NCI-H2081 treated with DMSO at 0.1 percent for 48 hours (cell line): ENCODE results near the gene CYP2F1.
"Not testable (repeated sequence)": the region's sequence is repeated elsewhere in the genome, so short reads cannot be mapped to it uniquely, and the experiment has no call there.

Experiments
- DNase-seq: peaks from one replicate; lab custom pipeline; 2025; lab: John Stamatoyannopoulos, UW

The CYP2F1 gene

DNA sequence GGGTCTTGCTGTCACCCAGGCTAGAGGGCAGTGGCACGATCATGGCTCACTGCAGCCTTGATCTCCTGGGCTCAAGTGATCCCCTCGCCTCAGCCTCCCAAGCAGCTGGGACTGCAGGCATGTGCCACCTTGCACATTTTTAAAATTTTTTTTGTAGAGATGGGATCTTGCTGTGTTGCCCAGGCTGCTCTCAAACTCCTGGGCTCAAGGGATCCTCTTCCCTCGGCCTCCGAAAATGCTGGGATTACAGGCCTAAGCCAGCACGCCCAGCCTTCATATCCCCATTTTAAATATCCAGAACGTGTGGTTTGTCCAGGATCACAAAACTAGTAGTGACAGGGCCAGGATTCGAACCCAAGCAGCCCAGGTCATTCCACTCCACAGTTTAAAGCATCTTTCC, 13.1 kb downstream of the CYP2F1 start:
- not testable (repeated sequence) for DNase-seq

DNA sequence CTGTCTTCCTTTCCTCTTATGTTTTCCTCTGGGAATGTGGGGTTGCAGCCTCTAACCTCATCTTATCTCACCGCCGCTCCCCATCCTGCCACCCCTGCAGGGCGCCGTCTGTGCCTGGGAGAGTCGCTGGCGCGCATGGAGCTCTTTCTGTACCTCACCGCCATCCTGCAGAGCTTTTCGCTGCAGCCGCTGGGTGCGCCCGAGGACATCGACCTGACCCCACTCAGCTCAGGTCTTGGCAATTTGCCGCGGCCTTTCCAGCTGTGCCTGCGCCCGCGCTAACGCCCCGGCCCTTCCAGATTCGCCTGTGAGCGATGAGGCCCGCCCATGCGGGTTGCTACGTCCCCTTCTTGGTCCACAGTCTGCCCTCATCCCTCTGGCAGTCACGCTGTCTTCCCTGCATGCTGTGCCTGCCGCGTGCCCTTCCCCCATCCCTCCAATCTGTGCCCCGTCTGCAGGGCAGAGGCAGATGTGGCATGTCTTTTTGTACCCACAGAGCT, 13.6 kb downstream of the CYP2F1 start:
- DNase-seq: not testable (repeated sequence)

DNA sequence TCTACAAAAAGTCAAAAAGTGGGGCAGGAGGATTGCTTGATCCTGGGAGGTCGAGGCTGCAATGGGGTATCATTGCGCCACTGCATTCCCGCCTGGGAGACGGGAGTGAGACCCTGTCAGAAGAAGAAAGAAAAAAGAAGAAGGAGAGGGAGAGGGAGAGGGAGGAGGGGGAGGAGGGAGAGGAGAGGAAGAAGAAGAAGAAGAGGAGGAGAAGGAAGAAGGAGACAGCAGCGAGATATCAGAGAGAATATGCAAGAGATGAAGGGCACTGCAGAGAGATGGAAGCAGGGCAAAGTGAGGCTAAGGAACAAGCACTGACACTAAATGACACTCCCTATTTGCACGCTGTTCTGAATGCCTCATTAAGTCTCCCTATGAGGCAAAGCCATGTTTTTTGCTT, 14.5 kb downstream of the CYP2F1 start:
- DNase-seq: no peak

DNA sequence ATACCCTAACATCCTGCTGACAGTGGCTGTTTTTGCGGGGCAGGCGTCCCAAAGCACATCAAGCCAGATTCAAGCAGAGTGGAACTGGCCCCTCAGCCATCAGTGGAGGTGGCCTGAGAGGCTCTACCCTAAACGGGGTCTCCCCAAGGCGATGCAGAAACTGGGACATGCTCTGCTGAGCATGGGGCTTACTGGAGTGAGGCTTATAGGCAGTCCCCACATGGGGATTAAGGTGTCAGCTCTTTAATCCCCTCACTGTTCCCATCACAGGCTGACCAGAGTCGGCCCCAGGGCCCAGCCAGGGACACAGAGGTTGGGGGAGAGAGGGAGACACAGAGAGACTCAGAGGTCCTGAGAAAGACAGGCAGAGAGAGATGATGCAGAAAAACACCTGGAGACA, 17.0 kb downstream of the CYP2F1 start:
- no peak for DNase-seq

DNA sequence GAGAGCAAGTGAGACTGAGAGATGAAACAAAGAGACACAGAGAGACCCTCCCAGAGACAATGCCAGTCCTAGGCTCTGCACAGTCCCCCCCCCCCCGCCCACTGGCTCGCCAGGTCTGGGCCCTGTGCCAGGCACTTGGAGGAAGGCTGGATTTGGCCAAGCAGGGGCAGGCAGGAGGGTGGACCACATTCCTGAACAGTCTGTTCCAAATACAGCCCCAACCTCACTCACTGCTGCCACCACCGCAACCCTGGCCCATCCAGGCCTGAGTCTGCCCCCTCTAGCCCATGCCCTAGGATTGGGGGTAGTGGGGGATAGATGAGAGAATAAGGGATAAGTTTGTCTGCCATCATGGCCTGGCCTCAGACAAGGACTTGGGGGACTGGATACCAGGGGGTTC, 19.0 kb downstream of the CYP2F1 start:
- DNase-seq: no peak

DNA sequence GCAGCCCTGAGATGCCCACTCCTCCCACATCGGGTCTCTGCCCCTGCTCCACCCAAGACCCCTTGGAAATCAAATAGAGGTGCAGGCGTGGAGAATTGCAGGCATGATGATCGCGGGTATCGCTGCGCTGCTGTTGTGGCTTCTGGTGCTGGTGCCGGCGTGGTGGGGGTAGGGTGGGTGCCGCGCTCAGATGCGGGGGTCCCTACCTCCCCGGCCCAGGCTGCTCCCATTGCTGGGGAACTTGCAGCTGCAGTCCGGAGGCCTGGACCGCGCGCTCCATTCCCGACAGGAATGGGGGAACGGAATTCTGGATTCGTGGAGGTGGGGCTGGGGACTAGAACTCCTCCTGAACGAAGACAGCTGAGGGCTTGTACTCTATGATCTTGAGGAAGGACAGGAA, 20.4 kb downstream of the CYP2F1 start:
- DNase-seq: no peak

DNA sequence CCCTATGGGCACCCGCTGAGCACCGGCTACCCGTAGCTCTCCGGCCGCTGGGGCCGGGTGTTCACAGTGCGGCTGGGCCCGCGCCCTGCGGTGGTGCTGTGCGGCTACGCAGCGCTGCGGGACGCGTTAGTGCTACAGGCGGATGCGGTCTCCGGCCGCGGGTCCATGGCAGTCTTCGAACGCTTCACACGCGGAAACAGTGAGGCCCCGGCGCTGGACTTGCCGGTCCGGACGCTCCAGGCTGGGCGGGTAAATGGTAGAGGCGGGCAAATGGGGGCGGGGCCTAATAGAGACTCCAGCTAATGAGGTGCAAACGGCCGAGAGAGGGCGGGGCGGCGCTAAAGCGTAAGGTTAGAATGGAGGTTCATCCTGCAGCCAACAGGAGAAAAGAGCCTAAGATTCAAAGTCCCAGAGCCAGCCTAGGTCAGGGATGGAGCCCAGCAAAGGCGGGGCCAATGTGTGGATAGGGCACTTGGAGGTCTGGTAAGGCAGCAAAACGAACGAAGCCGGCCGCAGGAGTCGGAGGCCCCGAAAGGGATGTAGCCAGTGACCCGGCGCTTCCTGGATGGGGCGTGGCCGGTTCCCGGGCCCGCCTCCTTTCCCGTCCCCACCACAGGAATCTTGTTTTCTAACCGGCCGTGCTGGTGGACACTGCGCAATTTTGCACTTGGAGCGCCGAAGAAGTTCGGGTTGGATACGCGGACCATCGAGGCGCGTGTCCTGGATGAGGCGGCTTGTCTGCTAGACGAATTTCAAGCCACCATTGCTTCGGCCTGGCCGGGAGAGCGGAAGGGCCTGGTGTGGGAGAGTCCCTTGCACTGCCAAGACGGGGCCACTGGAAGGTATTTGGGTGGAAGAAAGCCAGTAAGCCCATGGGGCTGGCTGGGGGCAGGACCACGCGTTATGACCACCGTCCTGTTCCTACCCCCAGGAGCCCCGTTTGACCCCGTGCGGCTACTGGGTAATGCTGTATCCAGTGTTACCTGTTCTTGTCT, 21.5 kb downstream of the CYP2F1 start:
- DNase-seq: not testable (repeated sequence)

DNA sequence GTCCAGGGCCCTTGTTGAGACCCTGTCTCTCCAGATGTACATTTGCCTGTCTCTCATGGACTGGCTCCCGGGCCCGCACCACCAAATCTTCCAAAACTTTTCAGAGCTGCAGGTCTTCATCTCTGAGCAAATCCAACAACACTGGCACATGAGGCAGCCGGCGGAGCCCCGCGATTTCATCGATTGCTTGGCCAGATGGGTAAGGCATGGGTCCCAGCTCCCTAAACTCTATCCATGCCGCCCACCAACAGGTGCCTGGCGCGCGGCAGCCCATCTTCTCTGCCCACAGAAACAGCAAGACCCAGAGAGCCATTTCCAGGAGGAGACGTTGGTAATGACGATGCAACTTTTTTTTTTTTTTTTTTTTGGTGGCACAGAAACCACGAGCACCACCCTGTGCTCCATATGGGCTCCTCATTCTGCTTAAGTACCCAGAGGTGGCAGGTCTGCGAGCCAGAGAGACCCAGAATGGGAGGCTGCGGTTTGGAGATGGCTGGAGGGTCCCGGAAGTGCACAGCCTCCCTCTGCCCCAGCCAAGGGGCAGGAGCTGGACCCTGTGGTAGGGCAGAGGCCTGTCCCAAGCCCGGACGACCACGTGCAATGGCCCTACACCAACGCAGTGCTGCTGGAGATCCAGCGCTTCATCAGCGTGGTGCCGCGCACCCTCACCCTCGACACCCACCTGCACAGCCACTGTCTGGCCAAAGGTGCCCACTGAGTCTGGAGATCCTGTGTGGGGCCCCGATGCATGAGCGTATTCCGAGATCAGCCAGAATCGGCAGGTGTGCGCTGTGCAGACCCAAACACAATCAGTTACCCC, 22.6 kb downstream of the CYP2F1 start:
- no peak for DNase-seq

DNA sequence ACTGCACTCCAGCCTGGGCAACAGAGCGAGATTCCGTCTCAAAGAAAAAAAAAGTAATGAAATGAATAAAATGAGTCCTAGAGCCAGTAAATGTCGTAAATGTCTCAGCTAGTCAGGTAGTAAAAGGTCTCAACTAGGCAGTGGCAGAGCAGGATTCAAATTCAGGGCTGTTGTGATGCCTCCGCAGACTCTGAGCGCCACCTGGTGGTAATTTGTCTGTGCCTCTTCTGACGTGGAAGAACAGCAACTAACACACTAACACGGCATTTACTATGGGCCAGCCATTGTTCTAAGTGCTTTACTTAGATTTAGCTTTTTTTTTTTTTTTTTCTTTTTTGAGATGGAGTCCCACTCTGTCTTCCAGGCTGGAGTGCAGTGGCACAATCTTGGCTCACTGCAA, 30.2 kb downstream of the CYP2F1 start:
- DNase-seq: no peak

DNA sequence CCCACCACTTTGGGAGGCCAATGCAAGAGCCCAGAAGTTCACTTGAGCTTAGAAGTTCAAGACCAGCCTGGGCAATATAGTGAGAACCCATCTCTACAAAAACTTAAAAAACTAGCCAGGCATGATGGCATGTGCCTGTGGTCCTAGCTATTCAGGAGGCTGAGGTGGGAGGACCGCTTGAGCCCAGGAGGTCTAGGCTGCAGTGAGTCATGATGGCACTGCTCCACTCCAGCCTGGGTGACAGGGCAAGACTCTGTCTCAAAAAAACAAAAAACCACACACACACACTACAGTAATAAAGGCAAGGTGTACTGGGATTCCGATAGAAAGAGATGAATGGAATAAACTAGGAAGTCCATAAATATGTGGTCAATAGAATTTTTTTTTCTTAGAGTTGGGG, 35.6 kb downstream of the CYP2F1 start:
- DNase-seq: no peak

DNA sequence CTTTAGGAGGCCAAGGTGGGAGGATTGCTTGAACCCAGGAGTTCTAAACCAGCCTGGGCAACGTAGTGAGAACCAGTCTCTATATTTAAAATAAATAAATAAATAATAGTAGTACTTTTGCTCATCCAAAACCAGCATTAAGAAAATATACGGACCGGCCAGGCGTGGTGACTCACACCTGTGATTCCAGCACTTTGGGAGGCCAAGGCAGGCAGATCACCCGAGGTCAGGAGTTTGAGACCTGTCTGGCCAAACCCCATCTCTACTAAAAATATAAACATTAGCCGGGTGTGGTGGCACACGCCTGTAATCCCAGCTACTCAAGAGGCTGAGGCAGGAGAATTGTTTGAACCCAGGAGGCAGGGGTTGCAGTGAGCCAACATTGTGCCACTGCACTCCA, 36.8 kb downstream of the CYP2F1 start:
- not testable (repeated sequence) for DNase-seq

DNA sequence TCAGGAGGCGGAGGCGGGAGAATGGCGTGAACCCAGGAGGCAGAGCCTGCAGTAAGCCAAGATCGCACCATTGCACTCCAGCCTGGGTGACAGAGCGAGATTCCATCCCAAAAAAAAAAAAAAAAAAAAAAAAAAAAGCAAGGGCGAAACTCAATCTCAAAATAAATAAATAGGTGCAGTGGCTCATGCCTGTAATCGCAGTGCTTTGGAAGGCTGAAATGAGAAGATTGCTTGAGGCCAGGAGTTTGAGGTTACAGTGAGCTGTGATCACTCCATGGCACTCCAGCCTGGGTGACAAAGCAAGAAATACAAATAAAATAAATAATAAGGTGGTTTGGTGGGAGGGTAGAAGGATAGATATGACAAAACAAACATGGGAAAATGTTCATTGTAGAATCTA, 39.8 kb downstream of the CYP2F1 start:
- DNase-seq: no peak

DNA sequence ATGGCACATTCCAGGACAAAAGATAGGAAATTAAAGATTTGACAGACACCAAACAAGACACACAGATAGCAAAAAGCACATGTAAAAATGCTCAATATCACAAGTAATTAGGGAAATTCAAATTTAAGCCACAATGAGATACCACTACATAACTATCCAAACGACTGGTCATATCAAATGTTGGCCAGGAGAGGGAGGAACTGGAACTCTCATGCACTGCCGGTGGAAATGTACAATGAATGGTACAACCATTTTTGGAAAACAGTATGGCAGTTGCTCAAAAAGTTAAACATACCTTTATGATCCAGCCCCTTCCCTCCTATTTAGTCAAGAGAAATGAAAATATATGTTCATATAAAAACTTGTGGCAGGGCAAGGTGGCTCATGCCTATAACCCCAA, 42.0 kb downstream of the CYP2F1 start:
- no peak for DNase-seq

DNA sequence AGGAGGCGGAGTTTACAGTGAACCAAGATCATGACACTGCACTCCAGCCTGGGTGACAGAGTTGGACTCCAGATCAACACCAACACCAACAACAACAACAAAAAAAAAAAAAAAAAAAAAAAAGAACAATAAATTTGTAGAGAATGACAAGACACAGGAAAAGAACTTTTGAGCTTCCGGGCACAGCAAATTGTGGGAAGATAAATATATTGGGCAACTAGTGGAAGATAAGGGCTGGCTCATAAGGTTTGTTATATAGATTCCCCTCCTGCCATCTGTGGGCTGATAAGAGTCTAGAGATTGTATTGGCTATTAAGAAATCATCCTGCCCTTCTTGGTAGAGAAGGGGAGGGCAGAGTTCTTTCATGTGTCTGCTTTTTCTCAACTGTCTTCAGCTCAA, 45.6 kb downstream of the CYP2F1 start:
- no peak for DNase-seq

DNA sequence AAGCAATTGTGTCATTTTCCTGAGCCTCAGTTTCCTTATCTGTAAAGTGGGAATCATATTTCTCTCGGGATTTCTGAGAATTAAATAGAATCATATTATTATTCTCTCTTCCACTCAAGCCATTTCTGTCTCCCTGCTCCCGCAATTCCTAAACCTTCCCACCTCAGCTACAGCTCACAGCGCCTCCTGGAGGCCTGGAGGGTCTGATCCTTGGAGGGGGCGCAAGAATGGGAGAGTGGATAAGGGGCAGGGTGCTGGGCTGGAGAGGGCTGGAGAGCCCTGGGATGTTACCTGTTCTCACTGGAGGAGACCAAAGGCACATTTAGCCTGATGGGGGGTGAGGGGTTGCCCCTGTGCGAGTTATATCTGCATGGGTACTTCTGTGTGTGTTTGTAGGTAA, 47.7 kb downstream of the CYP2F1 start:
- no peak for DNase-seq

DNA sequence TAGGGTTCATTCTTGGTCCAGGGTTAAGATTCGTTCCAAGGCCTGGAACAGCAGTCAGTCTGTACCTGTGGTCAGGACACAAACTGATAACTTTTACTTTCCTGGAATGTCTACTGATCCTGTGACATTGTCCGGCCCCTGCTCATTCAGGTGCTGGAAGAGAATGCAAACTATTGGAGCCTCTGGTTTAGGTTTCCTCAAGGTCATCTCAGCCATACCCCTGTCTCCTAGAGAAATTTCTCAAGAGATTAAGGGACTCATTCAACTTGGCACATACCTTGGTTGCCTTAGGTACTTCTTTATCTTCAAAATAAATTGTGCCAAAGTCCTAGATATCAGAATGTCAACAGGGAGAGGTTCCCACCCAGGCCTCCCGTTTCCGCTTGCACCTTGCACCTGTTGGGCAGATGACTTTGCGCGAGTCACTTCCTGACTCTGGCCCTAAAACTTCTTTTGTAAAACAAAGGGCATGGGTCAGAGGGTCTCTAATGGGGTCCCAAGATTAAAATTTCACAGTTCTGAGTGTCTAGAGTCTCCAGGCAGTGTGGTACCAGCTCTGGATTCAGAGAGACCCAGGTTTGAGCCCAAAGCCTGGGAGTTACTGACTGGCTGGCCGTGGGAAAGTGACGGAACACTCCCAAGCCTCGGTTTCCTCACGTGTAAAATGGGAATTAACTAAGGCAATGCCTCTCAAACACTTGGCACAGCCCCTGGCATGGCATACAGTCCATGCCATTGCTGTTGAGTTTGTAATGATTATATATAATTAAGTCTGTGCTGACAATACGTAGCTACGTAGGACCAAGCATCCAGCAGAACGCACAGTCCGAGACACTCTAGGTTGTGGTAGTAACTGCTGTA, 52.9 kb downstream of the CYP2F1 start:
- no peak for DNase-seq

DNA sequence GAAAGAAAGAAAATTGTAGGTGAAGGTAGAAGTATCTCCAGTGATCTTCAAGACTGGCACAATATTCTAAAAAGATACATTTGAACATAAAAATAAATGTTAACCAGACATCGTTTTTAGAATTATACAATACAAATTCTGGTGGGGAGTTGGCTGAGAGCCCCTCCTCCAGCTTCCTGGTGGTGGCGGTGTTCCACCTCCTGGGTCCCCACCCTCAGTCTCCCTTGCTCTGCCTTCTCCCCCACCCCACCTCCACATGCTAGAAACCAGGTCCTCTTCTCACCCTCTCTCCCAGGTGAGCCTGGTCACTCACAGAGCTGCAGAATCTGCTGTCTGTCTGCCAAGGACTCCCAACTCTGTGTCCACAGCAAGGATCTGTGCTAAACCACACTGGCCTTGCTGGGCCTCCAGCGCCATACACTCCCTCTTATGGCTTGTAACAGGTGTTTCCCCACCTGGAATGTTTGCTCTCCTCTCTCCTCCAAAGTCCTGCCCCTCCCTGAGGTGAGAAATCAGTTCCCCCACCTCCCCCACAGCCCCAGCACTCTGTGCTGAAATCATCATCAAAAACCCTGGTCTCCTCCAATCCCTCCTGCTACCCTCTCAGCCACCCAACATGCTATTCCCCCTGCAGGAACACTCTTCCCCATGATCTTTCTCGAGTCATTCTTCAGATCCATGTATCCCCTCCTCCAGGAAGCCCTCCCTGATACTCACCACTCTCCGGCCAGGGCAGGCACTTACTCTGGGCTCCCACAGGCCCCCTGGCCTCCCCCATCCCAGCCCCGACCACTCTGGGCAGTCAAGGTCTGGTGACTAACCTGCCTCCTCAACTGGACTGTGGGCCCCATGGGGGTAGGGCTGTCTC, 58.3 kb downstream of the CYP2F1 start:
- no peak for DNase-seq

DNA sequence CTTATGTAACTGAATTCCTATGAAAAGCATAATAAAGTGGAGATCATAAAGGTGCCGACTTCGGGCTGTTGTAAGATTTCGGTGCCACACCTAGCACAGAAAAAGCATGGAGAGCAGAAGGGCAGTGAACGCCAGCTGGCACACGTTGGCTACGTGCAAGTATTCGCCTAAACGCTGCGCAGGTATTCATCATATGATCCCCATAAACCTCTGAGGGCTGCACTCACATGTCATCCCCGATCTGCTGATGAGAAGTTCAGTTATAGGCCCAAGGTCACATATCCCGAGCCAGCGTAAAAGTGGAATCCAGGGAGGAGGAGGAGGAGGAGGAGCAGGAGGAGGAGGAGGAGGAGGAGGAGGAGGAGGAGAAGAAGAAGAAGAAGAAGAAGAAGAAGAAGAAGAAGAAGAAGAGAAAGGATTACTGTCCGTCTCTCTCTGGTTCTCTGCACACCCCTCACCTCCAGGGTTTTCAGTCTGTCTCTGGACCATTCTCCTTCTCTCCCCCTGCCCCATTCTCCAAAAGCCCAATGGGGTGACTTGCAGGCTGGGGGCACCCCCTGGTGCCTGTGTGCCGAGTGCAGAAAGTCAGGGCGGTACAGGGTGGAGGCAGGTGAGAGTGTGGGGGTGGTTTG, 60.2 kb downstream of the CYP2F1 start:
- no peak for DNase-seq

DNA sequence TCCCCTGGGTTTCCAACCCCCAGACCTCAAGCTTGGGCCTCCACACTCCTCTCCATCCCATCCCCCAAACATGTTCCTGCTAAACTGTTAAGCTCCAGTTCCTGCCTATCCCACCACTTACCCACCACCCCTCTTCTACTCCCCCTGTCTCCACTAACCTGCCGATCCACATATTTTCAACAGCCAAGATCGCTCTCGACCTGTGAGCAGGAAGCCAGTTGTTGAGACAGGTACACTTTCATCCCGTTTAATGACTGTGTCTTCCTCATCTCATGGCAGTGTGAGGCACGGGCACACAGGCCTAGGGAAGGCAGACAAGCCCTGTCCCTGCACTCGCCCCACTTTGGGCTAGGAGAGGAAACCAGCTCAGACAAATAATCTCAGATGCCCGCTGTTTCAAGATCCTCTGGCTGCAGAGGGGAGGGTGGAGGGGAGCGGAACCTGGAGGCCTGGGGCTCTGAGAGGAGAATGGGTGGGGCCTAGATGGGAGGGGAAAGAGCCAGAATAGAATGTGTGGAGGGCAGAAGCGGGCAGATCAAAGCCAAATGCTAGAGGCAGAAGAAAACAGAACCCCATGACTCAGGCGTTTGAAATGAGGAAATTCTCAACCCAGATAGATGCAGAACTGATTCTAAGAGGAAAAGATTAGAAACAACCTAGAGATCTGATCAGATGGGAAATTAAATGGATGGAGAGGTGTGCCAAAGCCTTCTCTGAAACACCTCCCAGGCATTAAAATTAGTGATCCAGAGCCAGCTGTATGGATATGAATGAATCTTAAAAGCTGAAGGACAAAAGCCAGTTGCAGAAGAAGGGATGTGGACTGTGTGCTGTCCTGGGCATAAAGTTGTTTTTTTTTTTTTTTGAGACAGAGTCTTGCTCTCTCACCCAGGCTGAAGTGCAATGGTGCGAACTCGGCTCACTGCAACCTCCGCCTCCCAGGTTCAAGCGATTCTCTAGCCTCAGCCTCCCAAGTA, 61.9 kb downstream of the CYP2F1 start:
- DNase-seq: no peak
